Stimulated activated CD8-positive, alpha-beta memory T cell treated with anti-CD3 and anti-CD28 coated beads, Interleukin-7, amount 100 ng/mL, for 4 hours (primary cell): ENCODE data around the gene GPR137B.

Experiments used
- DNase-seq, 2 donors: peaks; one replicate each; pipeline ENCODE4 v3.0.0-alpha.2; 2020; ENCODE audit warnings: low read depth in 2 of 2

Gene GPR137B

GRCh38 chr1:236113324-236114032 lies 28.9 kb upstream of the GPR137B start:
- DNase-seq, result no peak

GRCh38 chr1:236114076-236114747 lies 28.1 kb upstream of the GPR137B start:
- DNase-seq, result no peak

- DNase-seq, result no peak
These were observed 24.6 kb upstream of the GPR137B start for GRCh38 chr1:236117710-236118109.

GRCh38 chr1:236119943-236120484 lies 22.3 kb upstream of the GPR137B start:
- DNase-seq, result no peak

DNA sequence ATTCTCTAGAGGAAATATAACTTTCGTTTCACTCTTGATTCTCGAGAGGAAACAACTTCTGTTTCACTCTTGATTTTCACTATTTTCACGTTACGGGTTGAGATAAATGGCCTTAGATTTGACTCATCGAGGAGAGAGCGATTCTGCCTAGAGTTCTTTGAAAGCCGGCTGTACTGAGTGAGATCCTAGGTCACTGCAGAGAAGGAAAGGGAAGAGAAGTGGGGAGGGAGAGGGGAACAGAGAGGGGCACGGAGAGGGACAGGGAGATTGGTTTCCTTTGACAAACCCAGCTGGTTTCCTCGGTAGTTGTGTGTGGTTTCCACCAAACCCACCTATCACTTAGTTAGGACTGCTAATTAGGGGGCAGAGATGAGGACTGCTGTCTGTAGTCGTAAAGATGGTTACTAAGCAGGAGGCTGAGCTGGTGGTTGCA lies 21.6 kb upstream of the GPR137B start:
- no peak for DNase-seq

GRCh38 chr1:236122176-236122575 lies 20.2 kb upstream of the GPR137B start:
- no peak for DNase-seq

DNA sequence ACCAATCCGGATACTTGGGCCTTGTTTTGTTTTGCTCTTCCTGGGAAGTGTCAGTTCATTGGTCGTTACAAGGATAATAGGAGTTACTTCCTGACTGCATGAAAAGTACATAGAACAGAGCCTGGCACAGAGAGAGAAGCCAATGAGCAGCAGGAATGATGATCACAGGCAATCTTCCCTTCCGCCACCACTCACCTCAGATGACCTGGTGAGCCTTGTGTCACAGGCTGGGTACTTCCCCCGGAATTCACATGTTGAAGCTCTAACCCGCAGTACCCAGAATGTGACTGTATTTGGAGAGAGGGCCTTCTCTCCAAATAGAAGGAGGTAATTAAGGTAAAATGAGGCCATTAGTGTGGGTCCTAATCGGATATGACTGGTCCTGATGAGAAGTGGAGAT lies 18.8 kb upstream of the GPR137B start:
- DNase-seq, result no peak

DNA sequence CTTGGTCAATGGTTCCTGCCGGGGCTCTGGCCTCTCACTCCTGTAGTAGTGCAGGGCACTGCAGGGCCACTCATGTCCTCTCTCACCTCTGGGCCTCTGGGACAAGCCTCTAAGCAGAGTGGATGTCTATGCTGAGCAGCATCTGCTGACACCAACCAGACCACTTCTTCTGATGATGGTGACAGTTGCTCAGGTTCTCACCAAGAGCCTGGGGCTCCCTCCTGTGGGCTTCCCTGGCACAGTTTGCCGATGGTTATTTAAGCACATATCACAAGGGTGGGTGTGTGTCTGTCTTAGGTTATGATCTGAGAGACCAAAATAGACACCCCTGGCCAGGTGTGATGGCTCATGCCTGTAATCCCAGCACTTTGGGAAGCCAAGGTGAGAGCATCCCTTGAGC lies 17.4 kb upstream of the GPR137B start:
- no peak for DNase-seq

DNA sequence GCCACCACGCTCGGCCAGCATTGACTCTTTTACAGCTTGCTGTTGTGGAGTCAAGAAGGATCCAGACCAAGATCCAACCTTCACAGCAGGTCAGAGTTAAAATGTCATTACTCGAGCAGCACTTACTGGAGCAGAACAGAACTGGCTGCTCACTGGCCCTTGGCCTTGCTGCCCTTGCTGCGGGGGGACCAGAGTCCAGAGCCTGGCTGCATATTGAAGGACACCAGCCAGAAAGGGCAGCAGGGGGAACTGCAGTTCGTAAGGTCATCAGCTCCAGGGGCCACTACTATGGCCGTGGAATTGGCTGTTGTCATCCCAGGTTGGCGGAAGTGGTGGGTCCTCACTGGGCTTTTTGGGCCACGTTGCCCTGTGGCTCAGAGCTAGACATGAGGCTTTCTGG lies 15.3 kb upstream of the GPR137B start:
- no peak for DNase-seq

DNA sequence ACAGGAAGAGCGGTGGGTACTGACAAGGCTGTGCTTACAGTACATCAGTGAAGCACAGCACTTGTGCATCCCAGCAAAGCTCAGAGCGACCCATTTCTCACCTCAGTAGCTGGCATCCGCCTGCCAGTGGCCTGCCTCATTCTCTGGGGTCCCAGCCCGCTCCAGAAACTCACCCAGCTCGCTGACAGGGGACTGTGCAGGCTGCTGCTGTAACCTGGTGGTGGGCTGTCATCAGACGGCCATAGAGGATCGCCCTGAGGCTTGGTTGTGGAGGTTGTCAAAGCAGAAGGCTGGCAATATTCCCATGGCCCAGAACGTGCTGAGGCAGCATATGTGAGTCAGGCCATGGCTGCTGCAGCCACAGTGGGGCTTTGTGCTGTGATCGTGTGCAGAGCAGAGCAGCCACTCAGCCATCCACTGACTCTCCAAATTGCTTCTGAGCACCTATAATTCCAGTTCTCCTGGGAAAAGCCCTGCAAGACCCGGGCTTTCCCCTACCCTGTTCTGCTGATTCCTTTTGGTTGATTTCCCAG lies 13.6 kb upstream of the GPR137B start:
- no peak for DNase-seq

GRCh38 chr1:236129306-236129705 lies 13.0 kb upstream of the GPR137B start:
- no peak for DNase-seq

- DNase-seq, result no peak
These were observed 12.0 kb upstream of the GPR137B start for GRCh38 chr1:236130372-236130771.

DNA sequence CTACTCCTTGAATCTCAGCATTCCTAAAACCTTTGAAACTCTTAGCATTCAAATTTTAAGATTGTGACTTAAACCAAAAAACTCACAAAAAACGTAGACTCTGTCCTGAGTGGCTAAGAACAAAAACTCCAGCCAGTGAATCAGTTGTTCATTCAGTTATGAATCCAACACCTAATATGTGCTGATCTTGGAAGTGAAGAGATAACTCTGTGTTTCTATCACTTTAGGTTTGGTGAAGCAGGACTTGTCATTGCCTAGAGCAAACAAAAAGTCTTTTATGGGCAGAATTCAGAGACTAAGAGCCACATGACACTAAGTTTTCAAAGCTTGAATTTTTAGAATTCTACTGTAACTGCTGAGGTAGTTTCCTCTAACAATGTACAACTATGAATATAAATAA lies 10.4 kb upstream of the GPR137B start:
- no peak for DNase-seq

- no peak for DNase-seq
These were observed 9.8 kb upstream of the GPR137B start for GRCh38 chr1:236132420-236133046.

GRCh38 chr1:236133339-236133738 lies 9.0 kb upstream of the GPR137B start:
- no peak for DNase-seq

DNA sequence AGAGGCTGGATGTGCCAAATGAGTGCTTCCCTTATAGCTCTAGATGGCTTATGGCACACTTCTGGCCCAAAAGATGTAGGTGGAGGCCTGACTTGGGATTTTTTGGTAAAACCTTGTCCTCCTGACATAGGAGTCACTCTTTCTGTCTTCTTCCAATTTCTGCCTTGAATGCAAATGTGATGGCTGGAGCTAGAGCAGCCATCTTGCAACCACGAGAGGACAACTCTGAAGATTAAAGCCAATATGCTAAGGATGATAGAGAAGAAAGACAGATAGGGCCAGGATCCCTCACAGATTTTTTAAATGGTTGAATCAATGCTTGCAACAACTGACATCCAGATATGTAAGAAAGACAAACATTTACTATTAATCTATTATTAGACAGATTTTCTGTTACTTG lies 8.5 kb upstream of the GPR137B start:
- DNase-seq, result no peak

- no peak for DNase-seq
These were observed 5.0 kb upstream of the GPR137B start for GRCh38 chr1:236137285-236137852.

DNA sequence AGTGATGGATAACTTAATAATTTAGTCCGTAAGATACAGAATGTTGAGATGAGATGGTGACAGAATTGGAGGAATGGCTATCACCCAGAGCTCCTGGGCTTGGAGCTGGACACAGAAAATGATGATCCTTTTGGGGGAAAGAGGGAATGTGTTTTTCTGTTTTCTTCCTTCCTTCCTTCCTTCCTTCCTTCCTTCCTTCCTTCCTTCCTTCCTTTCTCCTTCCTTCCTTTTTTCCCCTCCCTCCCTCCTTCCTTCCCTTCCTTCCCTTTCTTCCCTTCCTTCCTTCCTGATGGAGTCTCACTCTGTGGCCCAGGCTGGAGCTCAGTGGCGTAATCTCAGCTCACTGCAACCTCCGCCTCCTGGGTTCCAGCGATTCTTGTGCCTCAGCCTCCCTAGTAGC lies 2.8 kb upstream of the GPR137B start:
- DNase-seq, result no peak

DNA sequence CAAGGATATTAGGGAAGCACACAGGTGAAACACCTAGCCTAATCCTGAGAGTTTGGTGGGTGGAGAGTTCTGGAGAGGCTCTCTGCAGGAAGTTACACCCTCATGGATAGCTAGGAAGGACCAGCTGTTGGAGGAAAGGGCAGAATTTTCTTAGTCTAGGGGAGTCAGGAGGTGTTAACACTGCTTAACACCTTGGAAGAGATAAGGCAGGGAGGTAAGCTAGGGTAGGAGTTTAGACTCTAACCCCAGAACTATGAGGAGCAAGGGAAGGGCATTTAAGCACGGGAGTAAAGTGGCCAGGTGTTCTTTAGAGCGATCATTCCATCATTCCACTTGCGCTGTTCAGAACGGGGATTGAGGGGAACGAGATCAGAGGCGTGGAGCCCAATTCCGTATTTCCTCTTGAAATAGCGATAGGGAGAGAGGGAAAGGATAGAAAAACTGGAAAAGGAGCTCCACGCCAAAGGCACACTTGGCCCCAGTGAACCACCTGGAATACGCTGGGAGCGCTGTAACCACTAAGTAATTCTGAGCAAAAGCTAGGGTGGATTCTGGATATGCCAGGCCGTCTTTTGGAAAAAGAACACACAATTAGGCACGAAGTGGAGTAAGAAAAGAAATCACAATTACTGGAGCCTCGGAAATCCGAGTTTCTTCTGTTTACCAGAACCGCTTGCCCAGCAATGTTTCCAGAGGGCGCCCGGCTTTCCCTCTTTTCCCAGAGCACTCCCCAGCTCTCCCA lies 1.5 kb upstream of the GPR137B start:
- DNase-seq, result no peak

GRCh38 chr1:236141447-236142252 lies 689 bp upstream of the GPR137B start:
- DNase-seq, result no peak
